Thoracic aorta (tissue), 2 donors: ENCODE results near the gene IL1A. TPM values are rescaled to one million over a fixed set of nuclear protein-coding genes. Genes with fewer than 3 reads are reported as not detected.

Experiments used
- ATAC-seq: fragments of 150-250 bp; one replicate; pipeline ENCODE4 v1.8.0; 2017; ENCODE audit warnings: low read depth; ENCODE audit not compliant: insufficient number of reproducible peaks, low FRiP score
- DNase-seq: peaks from one replicate; pipeline ENCODE4 v3.0.0-alpha.2; 2020; ENCODE audit warnings: low spot score
- H3K27ac ChIP-seq, 2 donors: fragments of 200-600 bp; sonication (generic); 1 replicate in 1 of 2; 2 replicates in 1 of 2; pipeline ENCODE4 v1.5.1; 2016; ENCODE audit warnings: mild to moderate bottlenecking in 2 of 2, moderate library complexity in 2 of 2
- H3K27me3 ChIP-seq: fragments of 200-600 bp; sonication (generic); replicated peaks from 2 replicates; pipeline ENCODE4 v1.6.0; 2016; ENCODE audit warnings: mild to moderate bottlenecking; ENCODE audit not compliant: insufficient read depth
- H3K36me3 ChIP-seq: fragments of 200-600 bp; sonication (generic); one replicate; pipeline ENCODE4 v1.5.1; 2016
- H3K4me1 ChIP-seq, 2 donors: fragments of 200-600 bp; sonication (generic); 1 replicate in 1 of 2; 2 replicates in 1 of 2; pipeline versions ENCODE4 v1.5.1 to v1.6.0; 2016; ENCODE audit warnings: low read depth in 2 of 2, mild to moderate bottlenecking in 1 of 2; ENCODE audit not compliant: control insufficient read depth in 1 of 2
- H3K4me3 ChIP-seq: fragments of 200-600 bp; sonication (generic); 2 replicates; pipeline ENCODE4 v1.5.1; 2016; ENCODE audit warnings: mild to moderate bottlenecking
- H3K9me3 ChIP-seq: fragments of 200-600 bp; sonication (generic); 2 replicates; pipeline ENCODE4 v1.5.1; 2016
- total RNA-seq, 2 donors: library from RNA; depleted of rRNA; stranded (reverse); fragments of >200 nt; gene quantifications; one replicate each; pipeline versions ENCODE4 v1.1.0 to v1.2.3, GENCODE V29; 2016
- TF ChIP-seq, protein P1 (sequence below): fragments of 200-600 bp; sonication (generic); IDR thresholded peaks from one replicate; pipeline ENCODE4 v1.5.1; 2019; ENCODE audit warnings: antibody characterized with exemption

IL1A gene
- total RNA-seq, 2 donors from 2014 or later, result 0.56 TPM; not detected in 1

GRCh38 chr2:112827604-112828185 is 43.4 kb upstream of the IL1A start:
- H3K27ac ChIP-seq, result no peak overlapping the region
- no peaks in the 10 kb centered on the region for H3K4me1 ChIP-seq
- ATAC-seq, result no peak
- TF ChIP-seq, protein P1, sequence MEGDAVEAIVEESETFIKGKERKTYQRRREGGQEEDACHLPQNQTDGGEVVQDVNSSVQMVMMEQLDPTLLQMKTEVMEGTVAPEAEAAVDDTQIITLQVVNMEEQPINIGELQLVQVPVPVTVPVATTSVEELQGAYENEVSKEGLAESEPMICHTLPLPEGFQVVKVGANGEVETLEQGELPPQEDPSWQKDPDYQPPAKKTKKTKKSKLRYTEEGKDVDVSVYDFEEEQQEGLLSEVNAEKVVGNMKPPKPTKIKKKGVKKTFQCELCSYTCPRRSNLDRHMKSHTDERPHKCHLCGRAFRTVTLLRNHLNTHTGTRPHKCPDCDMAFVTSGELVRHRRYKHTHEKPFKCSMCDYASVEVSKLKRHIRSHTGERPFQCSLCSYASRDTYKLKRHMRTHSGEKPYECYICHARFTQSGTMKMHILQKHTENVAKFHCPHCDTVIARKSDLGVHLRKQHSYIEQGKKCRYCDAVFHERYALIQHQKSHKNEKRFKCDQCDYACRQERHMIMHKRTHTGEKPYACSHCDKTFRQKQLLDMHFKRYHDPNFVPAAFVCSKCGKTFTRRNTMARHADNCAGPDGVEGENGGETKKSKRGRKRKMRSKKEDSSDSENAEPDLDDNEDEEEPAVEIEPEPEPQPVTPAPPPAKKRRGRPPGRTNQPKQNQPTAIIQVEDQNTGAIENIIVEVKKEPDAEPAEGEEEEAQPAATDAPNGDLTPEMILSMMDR, result no peak
- H3K9me3 ChIP-seq, result no peaks in the 10 kb centered on the region
- no peak for DNase-seq
- H3K4me3 ChIP-seq, result no peak overlapping the region
- no peaks in the 10 kb centered on the region for H3K27me3 ChIP-seq
- no peaks in the 10 kb centered on the region for H3K36me3 ChIP-seq

GRCh38 chr2:112827009-112827408 is 42.7 kb upstream of the IL1A start:
- H3K4me1 ChIP-seq, result no peaks in the 10 kb centered on the region
- ATAC-seq, result no peak
- no peaks in the 10 kb centered on the region for H3K27me3 ChIP-seq
- no peaks in the 10 kb centered on the region for H3K36me3 ChIP-seq
- DNase-seq, result no peak
- H3K27ac ChIP-seq, result no peak overlapping the region
- TF ChIP-seq, protein P1, result no peak
- H3K4me3 ChIP-seq, result no peak overlapping the region
- H3K9me3 ChIP-seq, result no peaks in the 10 kb centered on the region

DNA sequence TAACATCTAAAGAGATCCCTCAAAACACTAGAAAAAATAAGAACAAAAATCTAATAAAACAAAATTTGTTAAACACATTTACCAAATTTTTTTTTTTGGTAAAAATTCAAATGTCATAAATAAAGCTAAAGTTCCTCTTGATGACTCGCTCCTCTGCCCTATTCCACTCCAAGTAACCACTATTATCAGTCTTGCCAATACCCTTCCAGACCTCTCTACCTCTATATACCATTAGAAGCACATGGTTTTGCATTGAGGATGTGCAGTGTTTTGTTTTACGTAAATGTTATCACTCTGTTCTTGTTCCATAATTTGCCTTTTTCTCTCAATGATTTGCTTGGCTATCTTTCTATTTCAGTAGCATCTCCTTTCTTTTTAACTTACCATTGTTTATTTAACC is 41.4 kb upstream of the IL1A start:
- DNase-seq, result no peak

DNA sequence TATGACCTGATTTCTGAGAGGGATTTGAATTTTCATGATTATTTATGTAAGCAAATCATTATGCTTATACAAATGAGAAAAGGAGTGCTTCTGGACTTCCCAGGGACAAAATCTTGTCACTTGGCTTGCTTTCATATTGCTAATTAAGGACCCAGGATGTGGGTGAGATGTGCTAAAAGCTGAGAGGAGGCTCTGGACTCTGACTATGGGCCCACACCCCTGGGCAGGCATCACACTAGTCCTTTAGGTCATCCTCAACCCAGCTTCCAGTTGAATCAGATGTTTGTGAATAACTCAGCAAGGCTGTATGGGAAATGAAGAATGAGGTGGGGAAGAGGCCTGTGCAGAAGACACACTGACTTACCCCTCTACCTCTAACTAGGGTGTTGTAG is 40.4 kb upstream of the IL1A start:
- Histone ChIP-seq H3K4me1 (no peaks in the 10 kb centered on the region), H3K9me3 (no peaks in the 10 kb centered on the region), H3K27ac (no peak overlapping the region), H3K36me3 (no peaks in the 10 kb centered on the region), H3K4me3 (no peak overlapping the region), H3K27me3 (no peaks in the 10 kb centered on the region)
- ATAC-seq, result no peak
- no peak for DNase-seq
- TF ChIP-seq, protein P1, result no peak

More for the DNA sequence above, 41.4 kb upstream of the IL1A start:
- H3K4me3 ChIP-seq, result no peak overlapping the region
- H3K9me3 ChIP-seq, result no peaks in the 10 kb centered on the region
- no peak overlapping the region for H3K27ac ChIP-seq
- TF ChIP-seq, protein P1, result no peak
- H3K27me3 ChIP-seq, result no peaks in the 10 kb centered on the region
- H3K4me1 ChIP-seq, result no peaks in the 10 kb centered on the region
- ATAC-seq, result no peak
- no peaks in the 10 kb centered on the region for H3K36me3 ChIP-seq

DNA sequence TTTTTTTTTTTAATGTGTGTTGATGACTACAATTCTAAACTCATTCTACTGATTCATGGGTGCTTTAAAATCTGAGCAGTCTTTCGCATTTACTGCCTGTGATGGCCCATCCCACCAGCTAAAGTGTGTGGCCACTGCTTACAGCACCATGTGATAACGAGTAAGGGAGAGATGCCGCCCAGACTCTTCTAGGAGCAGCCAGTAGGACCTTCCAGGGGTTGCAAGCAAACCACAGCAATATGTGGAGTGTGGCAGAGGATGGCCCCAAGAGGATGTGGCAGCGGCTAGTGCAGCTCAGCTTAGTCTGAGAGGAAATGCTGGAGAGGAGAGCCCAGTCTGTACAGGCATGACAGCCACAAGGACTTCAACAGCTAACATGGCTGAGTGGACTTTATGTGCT is 37.4 kb upstream of the IL1A start:
- TF ChIP-seq, protein P1, result no peak
- no peak overlapping the region for H3K4me3 ChIP-seq
- H3K36me3 ChIP-seq, result no peaks in the 10 kb centered on the region
- no peaks in the 10 kb centered on the region for H3K4me1 ChIP-seq
- ATAC-seq (no peak), DNase-seq (no peak)
- no peak overlapping the region for H3K27ac ChIP-seq
- H3K9me3 ChIP-seq, result no peaks in the 10 kb centered on the region
- H3K27me3 ChIP-seq, result no peaks in the 10 kb centered on the region
